K562 (cell line): ENCODE data around the gene GRK1. TPM values are rescaled to one million over a fixed set of nuclear protein-coding genes. Genes with fewer than 3 reads are reported as not detected.

Experiments
- ARID1B ChIP-seq: fragments of 450-650 bp; IDR thresholded peaks from 2 replicates; pipeline ENCODE4 v1.6.1; 2016; ENCODE audit warnings: antibody characterized with exemption, mild to moderate bottlenecking, inconsistent platforms
- BRF2 ChIP-seq: IDR thresholded peaks from 3 replicates; pipeline ENCODE4 v1.6.1; 2011; ENCODE audit warnings: borderline replicate concordance, mild to moderate bottlenecking; ENCODE audit not compliant: insufficient read length, insufficient read depth
- ETS1 ChIP-seq: conservative IDR thresholded peaks from 2 replicates; pipeline ENCODE4 v1.6.1; 2011; ENCODE audit warnings: low read depth, mild to moderate bottlenecking, low read length; ENCODE audit not compliant: control insufficient read depth
- NEUROD1 ChIP-seq: fragments of 150-350 bp; IDR thresholded peaks from 2 replicates; pipeline ENCODE4 v1.6.1; 2014; ENCODE audit warnings: borderline replicate concordance, low read length, low read depth; ENCODE audit not compliant: partially characterized antibody
- NRF1 ChIP-seq, 2 experiments: fragments of 450-650 bp; IDR thresholded peaks in 1 of 2; conservative IDR thresholded peaks in 1 of 2; 2 replicates each; pipeline ENCODE4 v1.6.1; 2014; ENCODE audit warnings: mild to moderate bottlenecking in 2 of 2
- POLR3A ChIP-seq: IDR thresholded peaks from 2 replicates; pipeline ENCODE4 v1.6.1; 2011; ENCODE audit warnings: borderline replicate concordance, mild to moderate bottlenecking, moderate library complexity; ENCODE audit not compliant: insufficient read length, insufficient read depth; ENCODE audit errors: extremely low read depth
- RBM39 ChIP-seq: fragments of 200-400 bp; formaldehyde crosslinking; optimal IDR thresholded peaks from 2 replicates; pipeline ENCODE3; 2018; ENCODE audit warnings: low read depth, low read length
- REST ChIP-seq, 2 experiments: fragments of 450-650 bp; formaldehyde crosslinking in 1 of 2; IDR thresholded peaks; 2 replicates each; pipeline versions ENCODE4 v1.4.0 to v1.6.1; 2014 to 2020; ENCODE audit warnings: mild to moderate bottlenecking in 2 of 2, borderline replicate concordance in 1 of 2, low read depth in 1 of 2
- RFX7 ChIP-seq: fragments of 250-450 bp; sonication (Bioruptor Pico); IDR thresholded peaks from 2 replicates; pipeline ENCODE4 v1.5.1; 2021; ENCODE audit warnings: mild to moderate bottlenecking
- ZNF143 ChIP-seq: sonication (generic); formaldehyde crosslinking; IDR thresholded peaks from 2 replicates; pipeline ENCODE4 v1.9.0; 2022; ENCODE audit warnings: mild to moderate bottlenecking, missing genetic modification reagents
- ZNF740 ChIP-seq, 3 experiments: fragments of 200-800 bp in 1 of 3; sonication (Bioruptor generic) in 1 of 3; sonication (generic) in 1 of 3; formaldehyde crosslinking in 1 of 3; IDR thresholded peaks; 2 replicates each; pipeline versions ENCODE4 v1.6.1 to v1.8.0; 2016 to 2022; ENCODE audit warnings: mild to moderate bottlenecking in 2 of 3, missing compliant biosample characterization in 2 of 3, missing genetic modification characterization in 2 of 3, missing genetic modification reagents in 1 of 3
- polyA plus RNA-seq, 8 experiments: library from polyadenylated mRNA; depleted of rRNA in 4 of 8; stranded (reverse) in 5 of 8; unstranded in 3 of 8; fragments of >200 nt; fragmentation: Nextera tagmentation in 2 of 8; fragmentation: Illumina TruSeq in 1 of 8; extraction: Ambion mirVana in 2 of 8; extraction: Trizol in 1 of 8; gene quantifications; 2 replicates each; pipeline versions ENCODE4 v1.2.1 to v1.2.3, GENCODE V29; 2011 to 2014; ENCODE audit warnings: inconsistent platforms in 1 of 8, missing spikeins in 1 of 8
- total RNA-seq, 7 experiments: library from RNA; depleted of rRNA in 6 of 7; stranded (reverse); fragments of >200 nt in 6 of 7; fragmentation: Illumina TruSeq in 2 of 7; extraction: Trizol in 2 of 7; gene quantifications; 2 replicates each; pipeline versions ENCODE4 v1.2.1 to v1.2.3, GENCODE V29; 2011 to 2021; ENCODE audit warnings: low replicate concordance in 1 of 7

Gene GRK1
- total and polyA plus RNA-seq, 9 of the 15 experiments (the other 6 are each of a cell fraction or from before 2014, with no cell fraction given) = 0.09 TPM; not detected in 8

- no peak for TF ChIP-seq ZNF740 (CRISPR knock-in tag; IDR thresholded peaks at IDR 0.05)
- no peak for TF ChIP-seq ZNF740 (tag; IDR thresholded peaks at IDR 0.05)
- peak; percentile 20; the same call in 1 of the 2 replicates for TF ChIP-seq REST (IDR thresholded peaks at IDR 0.05; ENCODE audit: borderline replicate concordance)
- no peak for TF ChIP-seq REST (CRISPR knock-in tag; IDR thresholded peaks at IDR 0.05; ENCODE audit: low read depth)
- no peak for TF ChIP-seq ETS1
- no peak for TF ChIP-seq NEUROD1
- no peak for TF ChIP-seq POLR3A
- no peak for TF ChIP-seq ZNF143 (CRISPR knock-in tag)
- no peak for TF ChIP-seq RFX7
- peak; percentile 66 to 75 for TF ChIP-seq NRF1 (conservative IDR thresholded peaks at IDR 0.05 in 1 of 2, IDR thresholded peaks at IDR 0.05 in 1 of 2)
- TF ChIP-seq BRF2 = no peak
- no peak for TF ChIP-seq ARID1B
- no peak for TF ChIP-seq RBM39
Measured at GRCh38 chr13:113724780-113725315, 57.8 kb downstream of the GRK1 start (continued).
